Ovary (tissue), 3 donors: ENCODE results near the gene CCZ1.

Source experiments
- EP300 ChIP-seq: sonication (generic); formaldehyde crosslinking; IDR thresholded peaks from one replicate; pipeline ENCODE4 v1.6.1; 2017; ENCODE audit warnings: antibody characterized with exemption
- POLR2A ChIP-seq: fragments of 450-650 bp; IDR thresholded peaks from one replicate; pipeline ENCODE4 v1.6.1; 2017; ENCODE audit warnings: antibody characterized with exemption, mild to moderate bottlenecking, moderate library complexity
- TF ChIP-seq, protein P1 (sequence below), 3 donors: fragments of 450-650 bp in 2 of 3; fragments of 200-600 bp in 1 of 3; IDR thresholded peaks; one replicate each; pipeline versions ENCODE4 v1.5.1 to v1.8.0; 2016 to 2022; ENCODE audit warnings: antibody characterized with exemption in 3 of 3, mild to moderate bottlenecking in 1 of 3
- donor health status: DM: no; HTN: no; CAD: no.

DNA sequence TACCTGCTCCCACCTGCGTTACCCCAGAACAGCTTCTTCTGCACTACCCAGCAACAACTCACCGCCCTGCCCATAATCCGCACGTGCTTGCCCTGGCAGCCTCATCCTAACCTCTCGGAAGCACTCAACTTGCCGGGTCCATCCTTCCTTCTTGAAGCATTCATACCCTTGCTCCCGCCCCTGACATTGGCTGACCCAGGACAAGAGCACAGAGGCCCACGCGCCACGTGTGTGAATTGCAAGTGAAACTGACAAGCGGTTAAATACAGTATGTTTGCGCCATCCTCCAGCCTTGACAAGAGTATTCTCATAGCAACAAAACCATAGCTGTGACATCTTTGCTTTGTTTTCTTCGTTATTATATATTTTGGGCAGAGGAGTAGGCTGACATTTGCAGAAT, 28.8 kb upstream of the CCZ1 start:
- TF ChIP-seq, protein P1, sequence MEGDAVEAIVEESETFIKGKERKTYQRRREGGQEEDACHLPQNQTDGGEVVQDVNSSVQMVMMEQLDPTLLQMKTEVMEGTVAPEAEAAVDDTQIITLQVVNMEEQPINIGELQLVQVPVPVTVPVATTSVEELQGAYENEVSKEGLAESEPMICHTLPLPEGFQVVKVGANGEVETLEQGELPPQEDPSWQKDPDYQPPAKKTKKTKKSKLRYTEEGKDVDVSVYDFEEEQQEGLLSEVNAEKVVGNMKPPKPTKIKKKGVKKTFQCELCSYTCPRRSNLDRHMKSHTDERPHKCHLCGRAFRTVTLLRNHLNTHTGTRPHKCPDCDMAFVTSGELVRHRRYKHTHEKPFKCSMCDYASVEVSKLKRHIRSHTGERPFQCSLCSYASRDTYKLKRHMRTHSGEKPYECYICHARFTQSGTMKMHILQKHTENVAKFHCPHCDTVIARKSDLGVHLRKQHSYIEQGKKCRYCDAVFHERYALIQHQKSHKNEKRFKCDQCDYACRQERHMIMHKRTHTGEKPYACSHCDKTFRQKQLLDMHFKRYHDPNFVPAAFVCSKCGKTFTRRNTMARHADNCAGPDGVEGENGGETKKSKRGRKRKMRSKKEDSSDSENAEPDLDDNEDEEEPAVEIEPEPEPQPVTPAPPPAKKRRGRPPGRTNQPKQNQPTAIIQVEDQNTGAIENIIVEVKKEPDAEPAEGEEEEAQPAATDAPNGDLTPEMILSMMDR (IDR thresholded peaks at IDR 0.05) = no peak
- TF ChIP-seq POLR2A (no peak), EP300 (no peak)
